Mesothelial cell of epicardium (in vitro differentiated cells): ENCODE results near the gene ZNF428. TPM values are rescaled to one million over a fixed set of nuclear protein-coding genes. Genes with fewer than 3 reads are reported as not detected.

Experiments used
- DNase-seq, 2 experiments: peaks; one replicate each; pipeline ENCODE4 v3.0.0; 2021; ENCODE audit warnings: low spot score in 2 of 2; ENCODE audit not compliant: unreplicated experiment in 2 of 2
- H3K27ac Mint-ChIP-seq: 2 replicates; pipeline ENCODE4 v1.8.0; 2021; ENCODE audit warnings: mixed read lengths
- H3K27me3 Mint-ChIP-seq: 2 replicates; pipeline ENCODE4 v1.8.0; 2021; ENCODE audit warnings: low read depth, mixed read lengths
- H3K36me3 Mint-ChIP-seq: 2 replicates; pipeline ENCODE4 v1.8.0; 2021; ENCODE audit warnings: mixed read lengths
- H3K4me1 Mint-ChIP-seq: 2 replicates; pipeline ENCODE4 v1.8.0; 2021; ENCODE audit warnings: mixed read lengths
- H3K4me3 Mint-ChIP-seq: 2 replicates; pipeline ENCODE4 v1.8.0; 2021; ENCODE audit warnings: mild to moderate bottlenecking, moderate library complexity, mixed read lengths
- H3K9me3 Mint-ChIP-seq: 2 replicates; pipeline ENCODE4 v1.8.0; 2021; ENCODE audit warnings: mixed read lengths
- total RNA-seq: library from RNA; stranded (reverse); gene quantifications from 3 replicates; pipeline ENCODE4 v1.2.1, GENCODE V29; 2021
- TF ChIP-seq, protein P1 (sequence below): fragments of 200-600 bp; sonication (generic); IDR thresholded peaks from one replicate; pipeline ENCODE4 v1.5.0; 2021; ENCODE audit warnings: antibody characterized with exemption; ENCODE audit not compliant: unreplicated experiment

Gene ZNF428, protein sequence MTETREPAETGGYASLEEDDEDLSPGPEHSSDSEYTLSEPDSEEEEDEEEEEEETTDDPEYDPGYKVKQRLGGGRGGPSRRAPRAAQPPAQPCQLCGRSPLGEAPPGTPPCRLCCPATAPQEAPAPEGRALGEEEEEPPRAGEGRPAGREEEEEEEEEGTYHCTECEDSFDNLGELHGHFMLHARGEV
- total RNA-seq = 92.2 to 96.2 TPM (median 92.4 TPM) in 3 replicates

DNA sequence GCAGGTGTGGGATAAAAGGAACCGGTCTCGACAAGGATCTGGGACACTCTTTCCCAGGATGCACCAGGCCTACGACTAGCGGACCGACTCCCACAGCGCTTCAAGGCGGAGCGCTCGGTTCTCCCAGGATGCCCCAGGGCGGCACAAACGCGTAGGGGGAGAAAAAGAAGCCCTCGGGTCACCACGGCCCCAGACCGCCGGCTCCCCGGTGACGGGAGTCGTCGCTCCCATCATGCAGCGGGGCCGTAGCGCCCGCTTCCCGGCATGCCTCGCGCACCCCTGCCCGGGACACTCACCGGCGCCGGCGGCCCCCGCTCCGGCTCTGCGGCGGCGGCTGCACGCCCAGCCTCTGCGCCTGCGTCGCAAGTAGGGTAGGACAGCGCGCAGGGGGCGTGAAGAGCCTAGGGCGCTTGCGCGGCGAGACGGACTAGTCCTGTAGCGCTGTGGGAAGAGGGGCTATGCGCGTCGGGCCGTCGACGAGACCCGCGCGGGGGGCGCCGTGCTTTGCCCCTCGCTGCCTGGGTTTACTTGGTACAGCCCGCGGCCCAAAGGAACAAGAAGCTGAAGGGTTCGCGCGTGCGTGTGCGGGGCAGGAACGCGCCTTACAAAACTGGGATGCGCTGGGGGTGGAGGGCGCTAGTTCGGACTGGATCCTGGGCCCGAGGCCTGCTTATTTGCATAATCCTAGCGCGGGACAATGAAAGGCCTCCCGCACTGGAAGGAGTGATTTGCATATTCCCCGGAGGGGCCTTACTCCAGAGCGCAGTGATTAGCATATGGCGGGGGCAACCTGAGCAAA, at the start of gene ZNF428:
TSS of gene ZNF428 (minus strand) at position 368 of the 799 bp plus-strand sequence. CDS start 5,325 bp downstream, outside the sequence.
- peak; percentile 85 to 89 for DNase-seq
- peaks cover 25% of the 10 kb centered on the region for H3K4me1 Mint-ChIP-seq
- peak within 1 kb of the TSS; percentile 92 for H3K4me3 Mint-ChIP-seq
- TF ChIP-seq, protein P1, sequence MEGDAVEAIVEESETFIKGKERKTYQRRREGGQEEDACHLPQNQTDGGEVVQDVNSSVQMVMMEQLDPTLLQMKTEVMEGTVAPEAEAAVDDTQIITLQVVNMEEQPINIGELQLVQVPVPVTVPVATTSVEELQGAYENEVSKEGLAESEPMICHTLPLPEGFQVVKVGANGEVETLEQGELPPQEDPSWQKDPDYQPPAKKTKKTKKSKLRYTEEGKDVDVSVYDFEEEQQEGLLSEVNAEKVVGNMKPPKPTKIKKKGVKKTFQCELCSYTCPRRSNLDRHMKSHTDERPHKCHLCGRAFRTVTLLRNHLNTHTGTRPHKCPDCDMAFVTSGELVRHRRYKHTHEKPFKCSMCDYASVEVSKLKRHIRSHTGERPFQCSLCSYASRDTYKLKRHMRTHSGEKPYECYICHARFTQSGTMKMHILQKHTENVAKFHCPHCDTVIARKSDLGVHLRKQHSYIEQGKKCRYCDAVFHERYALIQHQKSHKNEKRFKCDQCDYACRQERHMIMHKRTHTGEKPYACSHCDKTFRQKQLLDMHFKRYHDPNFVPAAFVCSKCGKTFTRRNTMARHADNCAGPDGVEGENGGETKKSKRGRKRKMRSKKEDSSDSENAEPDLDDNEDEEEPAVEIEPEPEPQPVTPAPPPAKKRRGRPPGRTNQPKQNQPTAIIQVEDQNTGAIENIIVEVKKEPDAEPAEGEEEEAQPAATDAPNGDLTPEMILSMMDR = no peak
- H3K9me3 Mint-ChIP-seq = no peaks in the 10 kb centered on the region
- peak within 1 kb of the TSS; percentile 99 for H3K27ac Mint-ChIP-seq
- H3K36me3 Mint-ChIP-seq = peaks cover 15% of the 10 kb centered on the region
- H3K27me3 Mint-ChIP-seq = no peaks in the 10 kb centered on the region

DNA sequence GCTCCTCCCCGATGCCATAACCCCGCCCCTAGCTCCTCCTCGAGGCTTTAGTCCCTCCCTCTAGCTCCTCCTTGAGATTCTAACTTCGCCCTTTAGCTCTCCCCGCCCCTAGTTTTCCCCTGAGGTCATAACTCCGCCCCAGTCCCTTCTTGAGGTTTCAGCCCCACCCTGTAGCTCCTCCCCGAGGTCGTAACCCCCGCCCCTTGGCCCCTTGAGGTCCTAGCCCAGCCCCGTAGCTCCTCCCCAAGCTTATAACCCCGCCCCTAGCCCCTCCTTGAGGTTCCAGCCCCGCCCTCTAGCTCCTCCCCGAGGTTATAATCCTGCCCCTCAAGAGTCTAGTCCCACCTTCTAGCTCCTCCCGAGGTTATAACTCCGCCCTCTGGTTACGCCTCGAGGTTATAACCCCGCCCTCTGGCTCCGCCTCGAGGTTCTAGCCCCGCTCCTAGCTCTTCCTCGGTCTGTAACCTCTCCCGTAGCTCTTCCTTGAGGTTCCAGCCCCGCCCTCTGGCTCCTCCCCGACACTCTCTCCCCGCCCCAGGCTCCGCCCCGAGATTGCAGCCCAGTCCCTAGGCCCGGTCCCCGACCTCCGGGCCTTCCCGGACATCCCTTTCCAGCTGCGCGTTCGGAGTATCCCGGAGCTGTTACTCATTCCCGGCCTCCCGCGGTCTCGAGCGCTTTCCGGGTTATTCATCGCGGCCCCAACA, 49.1 kb upstream of the ZNF428 start:
- H3K36me3 Mint-ChIP-seq = peaks cover 17% of the 10 kb centered on the region
- H3K27me3 Mint-ChIP-seq = peaks cover 14% of the 10 kb centered on the region
- peak overlapping the region; percentile 89 for H3K27ac Mint-ChIP-seq
- DNase-seq = peak; percentile 88 to 98
- peak overlapping the region; percentile 77 for H3K4me3 Mint-ChIP-seq
- H3K9me3 Mint-ChIP-seq = no peaks in the 10 kb centered on the region
- TF ChIP-seq, protein P1 = no peak
- H3K4me1 Mint-ChIP-seq = peaks cover 31% of the 10 kb centered on the region

DNA sequence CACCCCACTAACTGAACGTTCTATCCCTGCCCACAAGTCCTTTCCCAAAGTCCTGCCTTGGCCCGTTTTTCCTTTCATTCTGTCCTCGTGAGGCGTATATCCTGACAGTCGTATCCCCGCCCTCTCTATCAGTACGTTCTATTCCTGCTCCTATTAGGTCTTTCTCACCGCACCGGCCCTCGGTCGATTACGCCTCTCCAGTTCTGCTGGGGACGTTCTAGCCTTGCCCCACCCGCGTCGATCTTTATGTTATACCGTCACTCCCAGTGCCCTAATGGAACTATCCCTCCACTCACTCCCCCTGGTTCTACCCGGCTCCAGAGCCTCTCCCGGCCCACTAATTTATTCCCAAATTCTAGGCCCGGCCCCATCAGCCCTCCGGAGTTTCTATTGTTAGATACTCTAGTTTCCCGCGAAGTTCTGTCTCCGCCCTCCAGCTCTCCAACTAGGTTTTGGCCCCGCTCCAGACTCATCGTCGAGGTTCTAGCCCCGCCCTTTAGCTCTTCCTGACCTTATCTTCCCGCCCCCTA, 48.5 kb upstream of the ZNF428 start:
- Mint-ChIP-seq H3K36me3 (peaks cover 18% of the 10 kb centered on the region), H3K4me3 (peak overlapping the region; percentile 77), H3K27me3 (peaks cover 14% of the 10 kb centered on the region), H3K9me3 (no peaks in the 10 kb centered on the region), H3K27ac (peak overlapping the region; percentile 89), H3K4me1 (peaks cover 31% of the 10 kb centered on the region)
- peak in 1 of 2 experiments; percentile 98 for DNase-seq
- TF ChIP-seq, protein P1 = no peak

DNA sequence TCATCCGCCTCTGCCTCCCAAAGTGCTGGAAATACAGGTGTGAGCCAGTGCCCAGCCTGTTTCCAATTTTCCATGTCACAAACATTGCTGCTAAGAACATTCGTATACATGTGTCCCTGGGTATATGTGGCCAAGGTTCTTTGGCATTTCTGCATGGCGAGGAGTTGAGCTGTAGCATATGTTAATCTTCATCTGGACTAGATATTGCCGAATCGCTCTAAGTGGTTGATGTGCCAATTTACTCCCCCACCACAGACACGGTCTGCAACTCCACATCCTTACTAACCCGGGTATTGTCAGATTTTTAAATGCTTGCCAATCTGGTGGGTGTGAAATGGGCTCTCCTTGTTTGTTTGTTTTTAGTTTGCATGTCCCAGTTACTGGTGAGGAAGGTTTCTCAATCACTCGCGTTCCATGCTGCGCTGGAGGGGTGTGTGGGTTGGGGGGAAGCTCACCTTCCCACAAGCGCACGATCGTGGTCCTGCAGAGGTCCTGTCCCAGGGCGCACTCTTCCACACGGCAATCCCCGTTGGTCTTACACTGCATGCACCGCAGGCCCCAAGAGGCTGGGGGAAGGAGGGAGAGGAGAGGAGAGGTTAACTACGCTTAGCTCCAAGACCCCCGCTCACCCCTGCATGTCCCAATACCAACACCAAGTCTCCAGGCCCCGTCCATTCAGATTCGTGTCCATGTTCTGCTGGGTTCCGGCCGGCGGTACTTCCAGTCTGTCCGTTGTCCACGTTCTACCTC, 47.9 kb upstream of the ZNF428 start:
- Mint-ChIP-seq H3K4me3 (peak overlapping the region; percentile 77), H3K36me3 (peaks cover 23% of the 10 kb centered on the region), H3K27ac (peak overlapping the region; percentile 89), H3K4me1 (peaks cover 29% of the 10 kb centered on the region), H3K9me3 (no peaks in the 10 kb centered on the region), H3K27me3 (peaks cover 14% of the 10 kb centered on the region)
- DNase-seq = no peak
- TF ChIP-seq, protein P1 = no peak

DNA sequence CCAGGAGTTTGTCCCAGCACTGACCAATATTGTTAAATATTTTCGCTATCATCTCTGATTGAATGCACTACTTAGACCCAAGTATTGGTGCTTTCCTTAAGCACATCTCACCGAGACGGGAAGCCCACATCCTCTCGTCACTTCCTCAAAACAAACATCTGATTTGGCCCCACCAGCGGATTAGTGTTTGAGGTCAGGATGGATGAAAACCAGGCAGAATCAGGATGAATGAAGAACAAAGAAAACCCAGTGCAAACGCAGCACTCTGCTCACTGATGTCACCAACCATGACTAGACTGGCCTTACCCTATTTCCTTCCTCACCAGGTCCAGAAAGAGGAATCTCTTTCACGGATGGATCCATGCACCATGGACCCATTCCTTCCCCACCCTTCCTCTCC, 44.6 kb upstream of the ZNF428 start:
- H3K27me3 Mint-ChIP-seq = peaks cover 4% of the 10 kb centered on the region
- peaks cover 14% of the 10 kb centered on the region for H3K4me1 Mint-ChIP-seq
- no peak for DNase-seq
- TF ChIP-seq, protein P1 = no peak
- H3K36me3 Mint-ChIP-seq = peaks cover 42% of the 10 kb centered on the region
- peaks cover 6% of the 10 kb centered on the region for H3K9me3 Mint-ChIP-seq
- H3K27ac Mint-ChIP-seq = no peak overlapping the region
- H3K4me3 Mint-ChIP-seq = no peak overlapping the region
